Lung microvascular endothelial cell (primary cell): ENCODE measurements around the gene GNA12. TPM values are rescaled to one million over a fixed set of nuclear protein-coding genes. Genes with fewer than 3 reads are reported as not detected.

Experiments used
- DNase-seq, 2 donors: peaks; one replicate each; pipeline versions ENCODE4 v3.0.0 to v3.0.0-alpha.2; 2010; ENCODE audit warnings: low read depth in 2 of 2
- total RNA-seq: library from RNA; depleted of rRNA; stranded (reverse); fragments of >200 nt; gene quantifications from 2 replicates; pipeline ENCODE4 v1.2.1, GENCODE V29; 2014

Gene GNA12
- total RNA-seq, 1 donor from 2014 or later: 27.2 TPM

- DNase-seq: peak; percentile 67 to 95
These were observed 59.0 kb downstream of the GNA12 start for GRCh38 chr7:2785071-2785500.

- no peak for DNase-seq
These were observed 61.5 kb downstream of the GNA12 start for GRCh38 chr7:2782565-2782964.

DNA sequence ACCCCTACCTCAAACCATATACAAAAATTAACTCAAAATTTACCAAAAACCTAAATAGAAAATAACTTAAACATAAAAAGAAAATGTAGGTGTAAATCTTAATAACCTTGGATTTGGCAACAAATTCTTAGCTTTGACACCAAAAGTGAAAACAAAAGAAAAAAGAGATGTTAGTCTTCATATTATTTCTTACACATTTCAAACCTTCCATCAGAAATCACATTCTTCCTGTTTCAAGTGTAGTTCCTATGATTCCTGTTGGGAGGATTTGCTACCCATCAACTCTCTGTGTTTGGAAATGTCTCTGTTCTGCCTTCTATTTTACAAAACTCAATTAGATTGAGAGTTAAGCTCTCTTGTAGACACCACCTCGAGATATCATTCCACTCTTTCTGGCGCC lies 62.0 kb downstream of the GNA12 start:
- no peak for DNase-seq

DNA sequence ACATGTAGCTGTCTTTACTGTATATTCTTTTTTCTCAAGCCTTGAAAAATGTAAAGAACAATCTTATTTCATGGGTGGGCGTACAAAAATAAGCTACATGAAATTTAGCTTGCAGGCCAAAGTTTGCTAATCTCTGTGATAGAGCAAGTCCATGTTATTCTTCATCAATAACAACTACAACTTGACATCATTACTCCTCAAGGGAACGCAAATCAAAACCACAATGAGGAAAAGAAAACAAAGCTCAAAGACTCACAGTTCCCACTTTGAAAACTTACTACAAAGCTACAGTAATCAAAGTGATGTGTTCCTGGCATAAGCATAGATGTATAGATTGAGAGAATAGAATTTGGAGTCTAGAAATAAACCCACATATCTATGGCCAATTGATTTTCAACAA lies 62.5 kb downstream of the GNA12 start:
- DNase-seq: peak in 1 of 2 donors; percentile 17

GRCh38 chr7:2779051-2779450 lies 65.1 kb downstream of the GNA12 start:
- no peak for DNase-seq

- no peak for DNase-seq
These were observed 66.1 kb downstream of the GNA12 start for GRCh38 chr7:2777898-2778535.

- DNase-seq: no peak
These were observed 67.7 kb downstream of the GNA12 start for GRCh38 chr7:2776401-2776800.

- no peak for DNase-seq
These were observed 68.3 kb downstream of the GNA12 start for GRCh38 chr7:2775785-2776184.

GRCh38 chr7:2775376-2775775 lies 68.7 kb downstream of the GNA12 start:
- no peak for DNase-seq

DNA sequence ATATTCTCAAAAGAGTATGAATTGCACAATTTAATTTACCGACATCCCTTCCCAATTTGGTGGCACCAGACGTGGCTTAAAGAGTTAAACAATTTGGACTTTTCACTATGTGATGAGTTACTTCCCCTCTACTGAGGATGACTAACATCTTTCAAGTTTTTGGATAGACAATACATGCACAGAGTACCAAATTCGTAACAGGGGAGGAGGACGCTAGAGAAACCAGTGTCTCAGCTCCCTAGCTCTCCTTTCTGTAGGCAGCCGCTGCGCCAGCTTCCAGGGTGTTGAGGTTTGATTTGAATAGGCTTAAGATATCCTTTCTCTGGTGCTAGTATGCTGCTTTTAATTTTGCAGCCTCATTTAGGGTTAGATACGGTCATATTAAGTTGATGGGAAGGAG lies 69.2 kb downstream of the GNA12 start:
- no peak for DNase-seq

DNA sequence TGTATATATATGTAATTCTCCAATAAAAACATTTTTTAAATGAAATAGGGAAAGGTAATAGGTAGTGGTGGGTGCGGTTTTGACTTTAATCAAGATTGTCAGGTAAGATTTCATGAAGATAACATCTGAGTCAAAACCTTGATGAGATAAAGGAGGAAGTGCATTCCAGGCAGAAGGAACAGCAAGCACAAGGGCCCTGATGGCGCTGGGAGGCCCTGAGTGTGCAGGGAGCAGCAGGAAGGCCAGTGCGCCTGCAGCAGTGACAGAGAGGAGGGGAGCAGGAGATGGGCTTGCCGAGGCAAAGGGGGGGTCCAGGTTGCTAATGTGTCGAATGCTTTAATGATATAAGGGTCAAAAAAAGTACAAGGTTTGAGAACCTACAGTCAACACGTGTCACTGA lies 69.8 kb downstream of the GNA12 start:
- DNase-seq: no peak

GRCh38 chr7:2773608-2774007 lies 70.5 kb downstream of the GNA12 start:
- no peak for DNase-seq

DNA sequence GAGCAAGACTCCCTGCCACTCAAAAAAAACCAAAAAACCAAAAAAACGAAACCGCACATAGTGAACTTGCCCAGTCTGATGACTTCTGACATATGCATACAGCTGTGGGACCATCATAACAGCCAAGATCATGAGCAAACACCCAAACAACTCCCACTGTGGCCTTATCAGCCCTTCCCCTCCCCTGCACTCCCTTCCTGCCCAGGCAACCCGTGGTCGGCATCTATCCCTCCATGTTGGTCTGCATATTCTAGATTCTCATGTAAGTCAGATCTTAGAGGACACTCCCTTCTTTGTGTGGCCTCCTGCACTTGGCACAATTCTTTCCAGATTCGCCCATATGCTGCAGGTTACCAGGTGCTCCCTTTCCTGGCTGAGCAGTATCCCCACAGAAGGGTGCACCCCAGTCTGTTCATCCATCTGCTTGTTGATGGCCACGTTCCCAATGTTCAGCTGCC lies 72.8 kb downstream of the GNA12 start:
- no peak for DNase-seq

DNA sequence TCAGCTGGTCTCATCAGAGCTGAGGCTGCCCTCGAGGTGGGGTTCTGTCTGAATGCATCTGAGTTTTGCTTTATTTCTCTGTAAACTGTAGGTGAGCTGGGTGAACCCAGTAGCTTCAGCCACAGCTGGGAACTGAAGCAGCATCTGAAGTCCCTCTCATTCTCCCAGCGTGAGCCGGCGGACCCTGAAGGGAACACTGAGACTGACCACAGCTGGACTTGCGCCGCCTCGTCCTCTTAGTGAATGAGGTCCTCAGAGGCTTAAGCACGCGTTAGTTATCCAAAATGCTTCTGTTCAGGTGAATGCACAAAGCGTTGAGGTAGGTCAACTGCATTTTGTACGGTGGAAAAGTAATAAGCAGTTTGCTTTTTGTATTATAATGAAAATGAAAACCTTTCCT lies 79.5 kb downstream of the GNA12 start:
- no peak for DNase-seq

DNA sequence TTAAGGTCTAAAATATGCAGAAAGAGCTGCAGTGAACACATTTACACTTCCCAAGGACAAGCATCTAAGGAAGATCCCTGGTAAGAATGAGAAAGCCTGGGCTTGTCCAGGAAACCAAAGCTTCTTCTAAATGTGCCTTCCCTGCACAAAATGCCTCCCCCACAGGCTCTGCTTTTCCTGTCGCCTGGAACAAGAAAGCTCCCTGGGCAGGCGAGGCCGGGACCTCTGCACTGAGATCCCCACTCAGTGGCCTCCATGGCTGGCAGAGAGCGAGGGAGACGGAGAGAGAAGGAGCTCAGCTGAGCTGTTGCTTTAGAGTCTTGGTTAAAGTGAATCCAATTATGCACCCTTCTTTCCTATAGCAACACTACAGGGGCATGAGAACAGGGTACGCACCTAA lies 80.5 kb downstream of the GNA12 start:
- DNase-seq: peak in 1 of 2 donors; percentile 17

DNA sequence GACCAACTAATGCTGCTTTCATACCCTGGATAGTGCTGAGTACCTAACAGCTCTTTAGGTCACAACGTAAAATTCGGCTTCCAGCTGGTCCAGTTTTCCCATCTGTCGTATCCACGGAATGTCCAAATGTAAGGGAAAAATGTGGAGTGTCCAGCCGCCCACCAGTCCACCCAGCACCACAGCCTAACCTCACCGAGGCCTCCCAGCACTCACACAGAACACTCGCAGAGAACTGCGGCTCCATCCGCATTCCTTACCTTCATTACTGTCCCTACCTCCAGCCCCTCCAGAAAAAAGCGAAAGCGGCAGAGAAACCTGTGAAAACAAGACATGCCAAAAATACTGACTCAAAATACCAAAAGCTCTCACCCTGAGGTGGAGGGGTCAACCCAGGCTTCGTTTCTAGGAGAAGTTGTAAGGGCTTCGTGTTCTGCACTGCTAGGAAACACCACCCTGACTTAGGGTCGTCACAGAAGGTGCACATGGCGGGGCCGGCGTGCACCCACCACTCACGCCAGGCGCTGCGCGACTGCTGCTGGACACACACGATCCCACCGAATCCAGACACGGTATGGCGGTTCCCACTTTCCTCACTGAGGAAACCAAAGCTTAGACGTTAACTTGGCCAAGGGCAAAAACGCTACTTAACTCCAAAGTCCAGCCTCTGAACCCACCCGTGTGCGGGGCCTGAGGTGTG lies 82.2 kb downstream of the GNA12 start:
- peak in 1 of 2 donors; percentile 9 for DNase-seq

DNA sequence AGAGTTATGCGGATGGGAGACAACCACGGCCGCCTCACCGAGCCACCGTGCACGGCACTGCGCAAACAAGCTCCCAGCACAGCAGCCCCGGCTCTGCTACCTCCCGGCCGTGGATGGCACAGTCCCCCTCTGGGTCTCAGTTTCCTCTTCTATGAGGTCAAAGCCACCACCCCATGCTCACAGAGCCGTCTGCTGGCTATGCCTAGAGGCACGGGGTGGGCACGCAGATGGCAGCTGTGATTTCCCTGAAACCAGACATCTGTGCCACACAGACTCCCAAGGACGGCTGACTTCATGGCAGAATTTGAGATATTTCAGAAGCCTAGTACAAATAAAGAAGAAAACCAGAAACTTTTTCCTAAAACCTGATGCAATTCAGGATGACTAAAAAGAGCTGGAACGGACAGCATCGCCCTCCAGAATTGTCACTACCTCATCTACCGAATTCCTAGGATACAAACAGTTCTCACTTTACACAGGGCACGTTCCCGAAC lies 82.9 kb downstream of the GNA12 start:
- no peak for DNase-seq

GRCh38 chr7:2760098-2760889 lies 83.8 kb downstream of the GNA12 start:
- peak; percentile 49 to 57 for DNase-seq

GRCh38 chr7:2759736-2760097 lies 84.4 kb downstream of the GNA12 start:
- no peak for DNase-seq

GRCh38 chr7:2758673-2759616 lies 85.2 kb downstream of the GNA12 start:
- DNase-seq: no peak
